ENCODE measurements around the gene TSSK6. TPM values are rescaled to one million over a fixed set of nuclear protein-coding genes. Genes with fewer than 3 reads are reported as not detected.
A peak's percentile ranks its signal among the peaks of the same experiment; 100 is the strongest.

Gene TSSK6
- total and polyA plus RNA-seq, 10 of the 15 experiments (the other 5 are each of a cell fraction or from before 2014, with no cell fraction given) = 0.06 to 3.6 (median 0.98) TPM; not detected in 2

DNA sequence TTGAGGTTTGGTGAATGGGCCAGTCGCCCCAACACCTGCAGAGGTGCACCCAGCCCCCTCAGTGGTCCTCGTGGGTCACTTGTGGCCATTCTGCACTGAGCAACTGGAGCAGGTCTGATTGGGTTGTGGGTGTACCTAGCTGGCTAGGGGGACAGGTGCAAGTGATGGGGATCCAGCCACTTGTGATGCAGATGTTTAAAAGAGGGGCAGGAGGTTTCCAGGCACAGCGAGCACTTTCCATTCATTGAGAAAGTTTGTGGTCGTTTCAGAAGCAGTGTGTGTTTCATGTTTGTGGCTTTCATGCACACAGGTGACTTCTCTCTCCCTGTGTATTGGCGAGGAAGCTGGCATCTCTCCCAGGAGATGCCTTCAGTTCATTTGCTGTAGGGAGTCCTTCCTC, 34.7 kb downstream of the TSSK6 start:
- ATAC-seq (peak; percentile 61), DNase-seq (ENCODE audit: low read depth, low spot score) (peak; percentile 39)
- no peak for TF ChIP-seq CHD2 (IDR thresholded peaks at IDR 0.05; ENCODE audit: borderline replicate concordance, low read depth, low read length)
- TF ChIP-seq, protein P1, sequence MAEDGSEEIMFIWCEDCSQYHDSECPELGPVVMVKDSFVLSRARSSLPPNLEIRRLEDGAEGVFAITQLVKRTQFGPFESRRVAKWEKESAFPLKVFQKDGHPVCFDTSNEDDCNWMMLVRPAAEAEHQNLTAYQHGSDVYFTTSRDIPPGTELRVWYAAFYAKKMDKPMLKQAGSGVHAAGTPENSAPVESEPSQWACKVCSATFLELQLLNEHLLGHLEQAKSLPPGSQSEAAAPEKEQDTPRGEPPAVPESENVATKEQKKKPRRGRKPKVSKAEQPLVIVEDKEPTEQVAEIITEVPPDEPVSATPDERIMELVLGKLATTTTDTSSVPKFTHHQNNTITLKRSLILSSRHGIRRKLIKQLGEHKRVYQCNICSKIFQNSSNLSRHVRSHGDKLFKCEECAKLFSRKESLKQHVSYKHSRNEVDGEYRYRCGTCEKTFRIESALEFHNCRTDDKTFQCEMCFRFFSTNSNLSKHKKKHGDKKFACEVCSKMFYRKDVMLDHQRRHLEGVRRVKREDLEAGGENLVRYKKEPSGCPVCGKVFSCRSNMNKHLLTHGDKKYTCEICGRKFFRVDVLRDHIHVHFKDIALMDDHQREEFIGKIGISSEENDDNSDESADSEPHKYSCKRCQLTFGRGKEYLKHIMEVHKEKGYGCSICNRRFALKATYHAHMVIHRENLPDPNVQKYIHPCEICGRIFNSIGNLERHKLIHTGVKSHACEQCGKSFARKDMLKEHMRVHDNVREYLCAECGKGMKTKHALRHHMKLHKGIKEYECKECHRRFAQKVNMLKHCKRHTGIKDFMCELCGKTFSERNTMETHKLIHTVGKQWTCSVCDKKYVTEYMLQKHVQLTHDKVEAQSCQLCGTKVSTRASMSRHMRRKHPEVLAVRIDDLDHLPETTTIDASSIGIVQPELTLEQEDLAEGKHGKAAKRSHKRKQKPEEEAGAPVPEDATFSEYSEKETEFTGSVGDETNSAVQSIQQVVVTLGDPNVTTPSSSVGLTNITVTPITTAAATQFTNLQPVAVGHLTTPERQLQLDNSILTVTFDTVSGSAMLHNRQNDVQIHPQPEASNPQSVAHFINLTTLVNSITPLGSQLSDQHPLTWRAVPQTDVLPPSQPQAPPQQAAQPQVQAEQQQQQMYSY (CRISPR knock-in tag; IDR thresholded peaks at IDR 0.05) = no peak
- TF ChIP-seq RUNX3 (IDR thresholded peaks at IDR 0.05; ENCODE audit: low read length) = peak; percentile 90
- no peak for TF ChIP-seq SUZ12 (IDR thresholded peaks at IDR 0.05; ENCODE audit: unreplicated experiment)
- no peak for TF ChIP-seq FOXK2 (IDR thresholded peaks at IDR 0.05)
- no peak for TF ChIP-seq EP300 (IDR thresholded peaks at IDR 0.05; ENCODE audit: borderline replicate concordance in 1 of 2, control insufficient read depth in 1 of 2, low read depth in 2 of 2, low read length in 2 of 2)
- TF ChIP-seq ZZZ3 (IDR thresholded peaks at IDR 0.05; ENCODE audit: control insufficient read depth, insufficient read length, low read depth) = no peak
- TF ChIP-seq FOXM1 (IDR thresholded peaks at IDR 0.05; ENCODE audit: low read depth, low read length) = no peak
- TF ChIP-seq, protein P2, sequence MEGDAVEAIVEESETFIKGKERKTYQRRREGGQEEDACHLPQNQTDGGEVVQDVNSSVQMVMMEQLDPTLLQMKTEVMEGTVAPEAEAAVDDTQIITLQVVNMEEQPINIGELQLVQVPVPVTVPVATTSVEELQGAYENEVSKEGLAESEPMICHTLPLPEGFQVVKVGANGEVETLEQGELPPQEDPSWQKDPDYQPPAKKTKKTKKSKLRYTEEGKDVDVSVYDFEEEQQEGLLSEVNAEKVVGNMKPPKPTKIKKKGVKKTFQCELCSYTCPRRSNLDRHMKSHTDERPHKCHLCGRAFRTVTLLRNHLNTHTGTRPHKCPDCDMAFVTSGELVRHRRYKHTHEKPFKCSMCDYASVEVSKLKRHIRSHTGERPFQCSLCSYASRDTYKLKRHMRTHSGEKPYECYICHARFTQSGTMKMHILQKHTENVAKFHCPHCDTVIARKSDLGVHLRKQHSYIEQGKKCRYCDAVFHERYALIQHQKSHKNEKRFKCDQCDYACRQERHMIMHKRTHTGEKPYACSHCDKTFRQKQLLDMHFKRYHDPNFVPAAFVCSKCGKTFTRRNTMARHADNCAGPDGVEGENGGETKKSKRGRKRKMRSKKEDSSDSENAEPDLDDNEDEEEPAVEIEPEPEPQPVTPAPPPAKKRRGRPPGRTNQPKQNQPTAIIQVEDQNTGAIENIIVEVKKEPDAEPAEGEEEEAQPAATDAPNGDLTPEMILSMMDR (IDR thresholded peaks at IDR 0.05 in 2 of 3, conservative IDR thresholded peaks at IDR 0.05 in 1 of 3; ENCODE audit: control insufficient read depth in 2 of 3, extremely low read depth in 1 of 3, insufficient read depth in 1 of 3, low read depth in 3 of 3, low read length in 3 of 3) = no peak
- no peak for TF ChIP-seq BHLHE40 (IDR thresholded peaks at IDR 0.05; ENCODE audit: borderline replicate concordance in 1 of 2, low read depth in 2 of 2, low read length in 1 of 2)
- TF ChIP-seq, protein P3, sequence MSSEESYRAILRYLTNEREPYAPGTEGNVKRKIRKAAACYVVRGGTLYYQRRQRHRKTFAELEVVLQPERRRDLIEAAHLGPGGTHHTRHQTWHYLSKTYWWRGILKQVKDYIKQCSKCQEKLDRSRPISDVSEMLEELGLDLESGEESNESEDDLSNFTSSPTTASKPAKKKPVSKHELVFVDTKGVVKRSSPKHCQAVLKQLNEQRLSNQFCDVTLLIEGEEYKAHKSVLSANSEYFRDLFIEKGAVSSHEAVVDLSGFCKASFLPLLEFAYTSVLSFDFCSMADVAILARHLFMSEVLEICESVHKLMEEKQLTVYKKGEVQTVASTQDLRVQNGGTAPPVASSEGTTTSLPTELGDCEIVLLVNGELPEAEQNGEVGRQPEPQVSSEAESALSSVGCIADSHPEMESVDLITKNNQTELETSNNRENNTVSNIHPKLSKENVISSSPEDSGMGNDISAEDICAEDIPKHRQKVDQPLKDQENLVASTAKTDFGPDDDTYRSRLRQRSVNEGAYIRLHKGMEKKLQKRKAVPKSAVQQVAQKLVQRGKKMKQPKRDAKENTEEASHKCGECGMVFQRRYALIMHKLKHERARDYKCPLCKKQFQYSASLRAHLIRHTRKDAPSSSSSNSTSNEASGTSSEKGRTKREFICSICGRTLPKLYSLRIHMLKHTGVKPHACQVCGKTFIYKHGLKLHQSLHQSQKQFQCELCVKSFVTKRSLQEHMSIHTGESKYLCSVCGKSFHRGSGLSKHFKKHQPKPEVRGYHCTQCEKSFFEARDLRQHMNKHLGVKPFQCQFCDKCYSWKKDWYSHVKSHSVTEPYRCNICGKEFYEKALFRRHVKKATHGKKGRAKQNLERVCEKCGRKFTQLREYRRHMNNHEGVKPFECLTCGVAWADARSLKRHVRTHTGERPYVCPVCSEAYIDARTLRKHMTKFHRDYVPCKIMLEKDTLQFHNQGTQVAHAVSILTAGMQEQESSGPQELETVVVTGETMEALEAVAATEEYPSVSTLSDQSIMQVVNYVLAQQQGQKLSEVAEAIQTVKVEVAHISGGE (CRISPR knock-in tag; IDR thresholded peaks at IDR 0.05) = no peak
- TF ChIP-seq, protein P4, sequence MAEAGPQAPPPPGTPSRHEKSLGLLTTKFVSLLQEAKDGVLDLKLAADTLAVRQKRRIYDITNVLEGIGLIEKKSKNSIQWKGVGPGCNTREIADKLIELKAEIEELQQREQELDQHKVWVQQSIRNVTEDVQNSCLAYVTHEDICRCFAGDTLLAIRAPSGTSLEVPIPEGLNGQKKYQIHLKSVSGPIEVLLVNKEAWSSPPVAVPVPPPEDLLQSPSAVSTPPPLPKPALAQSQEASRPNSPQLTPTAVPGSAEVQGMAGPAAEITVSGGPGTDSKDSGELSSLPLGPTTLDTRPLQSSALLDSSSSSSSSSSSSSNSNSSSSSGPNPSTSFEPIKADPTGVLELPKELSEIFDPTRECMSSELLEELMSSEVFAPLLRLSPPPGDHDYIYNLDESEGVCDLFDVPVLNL (IDR thresholded peaks at IDR 0.05; ENCODE audit: low read depth, low read length) = no peak

More for the DNA sequence above, 34.7 kb downstream of the TSSK6 start:
- no TSS peak for BruUV-seq (replicated peaks)
- ChIA-PET CTCF (interaction anchor here (1.0 to 2.7 kb wide), 5 partner anchors 10 to 562 kb away, joined by 3 to 21 read pairs (median 3); partner anchors contain the start of genes COPE and DDX49), RAD21 (ENCODE audit: unreplicated experiment) (interaction anchor here (0.8 to 1.2 kb wide), 2 partner anchors 10 to 76 kb away, joined by 3 to 4 read pairs; partner anchors contain the start of gene GATAD2A), SMC1A (ENCODE audit: uncharacterized antibody, unreplicated experiment) (interaction anchor here (1.5 kb wide), 1 partner anchor 9 kb away, joined by 3 read pairs; no protein-coding TSS in a partner anchor), POLR2A (interaction anchor here (0.9 to 1.0 kb wide), 3 partner anchors 21 to 75 kb away, joined by 3 read pairs; partner anchors contain the start of gene GATAD2A)
- Histone ChIP-seq H2AFZ (ENCODE audit: control insufficient read depth, low read depth, low read length) (no peak overlapping the region), H3K4me2 (ENCODE audit: control insufficient read depth, insufficient read depth) (0 out of 2 replicates have a peak overlapping the region, but pooled peaks have one; percentile 17), H3K27me3 (replicated peaks in 1 of 2; ENCODE audit: control insufficient read depth in 2 of 2, insufficient read depth in 2 of 2, low read length in 1 of 2) (no peaks in the 10 kb centered on the region), H4K20me1 (ENCODE audit: control insufficient read depth, insufficient read depth) (peaks cover 5% of the 10 kb centered on the region; the same call in 1 of the 2 replicates), H3K4me3 (no peak overlapping the region), H3K27ac (ENCODE audit: control insufficient read depth, insufficient read depth) (peak overlapping the region; percentile 18), H3K9me3 (replicated peaks; ENCODE audit: control insufficient read depth, insufficient read depth, low read length) (no peaks in the 10 kb centered on the region), H3K36me3 (ENCODE audit: control insufficient read depth in 2 of 2, insufficient read depth in 2 of 2, low read length in 1 of 2) (peaks cover 4 to 18% of the 10 kb centered on the region in 2 experiments), H3K9ac (ENCODE audit: control insufficient read depth, insufficient read depth, low read length) (no peak overlapping the region), H3K4me1 (ENCODE audit: control insufficient read depth, insufficient read depth, low read length) (peaks cover 28% of the 10 kb centered on the region), H3K79me2 (ENCODE audit: control insufficient read depth, insufficient read depth, low read length) (peaks cover 19% of the 10 kb centered on the region)
- WGBS (ENCODE audit: insufficient coverage, insufficient replicate concordance, low lambda C conversion rate, missing lambda C conversion rate) = 18% methylated on average over 5 of the region's 5 CpGs
- FAIRE-seq = peak; percentile 62
- intact Hi-C loops (cut with micrococcal nuclease; ENCODE audit: unreplicated experiment) = no loop called here
- in situ Hi-C loops (cut with MboI) = no loop called here

Measured in GM12878 (cell line).